Lung (tissue), 12 donors: ENCODE results near the gene UGT1A6. TPM values are rescaled to one million over a fixed set of nuclear protein-coding genes. Genes with fewer than 3 reads are reported as not detected.

ENCODE experiments used
- ATAC-seq: fragments of 200-7000 bp; cut with Tn5 transposase; one replicate; pipeline ENCODE4 v1.9.1; 2020; ENCODE audit warnings: moderate number of reproducible peaks; ENCODE audit not compliant: insufficient read depth, low FRiP score
- DNase-seq, 3 donors: peaks; one replicate each; pipeline ENCODE4 v3.0.0-alpha.2; 2013 to 2017
- H3K27ac ChIP-seq, 2 donors: one replicate each; pipeline ENCODE4 v1.5.1; 2013; ENCODE audit warnings: mild to moderate bottlenecking in 2 of 2, moderate library complexity in 2 of 2, control low read depth in 1 of 2, inconsistent platforms in 1 of 2, low read depth in 1 of 2, low read length in 1 of 2
- H3K27me3 ChIP-seq, 3 donors: one replicate each; pipeline ENCODE4 v1.5.1; 2013; ENCODE audit warnings: low read length in 2 of 3; ENCODE audit not compliant: control insufficient read depth in 3 of 3, insufficient read depth in 3 of 3
- H3K36me3 ChIP-seq, 4 donors: one replicate each; pipeline ENCODE4 v1.5.1; 2013; ENCODE audit warnings: low read length in 4 of 4, mild to moderate bottlenecking in 1 of 4, moderate library complexity in 1 of 4; ENCODE audit not compliant: control insufficient read depth in 4 of 4, insufficient read depth in 4 of 4
- H3K4me1 ChIP-seq, 5 donors: one replicate each; pipeline ENCODE4 v1.5.1; 2013; ENCODE audit warnings: low read length in 5 of 5, mild to moderate bottlenecking in 2 of 5, moderate library complexity in 1 of 5; ENCODE audit not compliant: control insufficient read depth in 5 of 5, insufficient read depth in 5 of 5
- H3K4me3 ChIP-seq: one replicate; pipeline ENCODE4 v1.5.1; 2013; ENCODE audit warnings: mild to moderate bottlenecking, control low read depth, moderate library complexity
- H3K9ac ChIP-seq, 2 donors: one replicate each; pipeline ENCODE4 v1.5.1; 2013; ENCODE audit warnings: low read length in 2 of 2, control low read depth in 1 of 2; ENCODE audit not compliant: insufficient read depth in 1 of 2
- H3K9me3 ChIP-seq, 4 donors: one replicate each; pipeline ENCODE4 v1.5.1; 2013; ENCODE audit warnings: low read length in 3 of 4, mild to moderate bottlenecking in 1 of 4, moderate library complexity in 1 of 4; ENCODE audit not compliant: control insufficient read depth in 4 of 4, insufficient read depth in 3 of 4
- CTCF ChIP-seq: IDR thresholded peaks from 2 replicates; pipeline ENCODE4 v1.5.1; 2012; ENCODE audit warnings: mild to moderate bottlenecking; ENCODE audit errors: control extremely low read depth, extremely low read depth
- WGBS, 2 donors: extraction: QIAGEN DNeasy Blood & Tissue Kit; methylation state at CpG; one replicate each; pipeline ENCODE4 v1.1.7; 2013; 5-methylcytosine and 5-hydroxymethylcytosine counted together
- polyA plus RNA-seq, 2 donors: library from polyadenylated mRNA; stranded (reverse); fragments of 200-250 nt; gene quantifications; one replicate each; pipeline ENCODE4 v1.2.1, GENCODE V29; 2013
- total RNA-seq, 2 donors: library from RNA; depleted of rRNA in 1 of 2; stranded (reverse); fragments of >200 nt in 1 of 2; gene quantifications; one replicate each; pipeline ENCODE4 v1.2.1, GENCODE V29; 2014 to 2021
- donor health status: control.
- donor health status: control.
- donor health status: Bipolar disorder and iron deficiency.
- donor health status: healthy.
- donor health status: DM: yes; HTN: yes; CAD: no.

Gene UGT1A6
- total and polyA plus RNA-seq, 4 donors: 0.63 to 2.3 (median 1.5) TPM

DNA sequence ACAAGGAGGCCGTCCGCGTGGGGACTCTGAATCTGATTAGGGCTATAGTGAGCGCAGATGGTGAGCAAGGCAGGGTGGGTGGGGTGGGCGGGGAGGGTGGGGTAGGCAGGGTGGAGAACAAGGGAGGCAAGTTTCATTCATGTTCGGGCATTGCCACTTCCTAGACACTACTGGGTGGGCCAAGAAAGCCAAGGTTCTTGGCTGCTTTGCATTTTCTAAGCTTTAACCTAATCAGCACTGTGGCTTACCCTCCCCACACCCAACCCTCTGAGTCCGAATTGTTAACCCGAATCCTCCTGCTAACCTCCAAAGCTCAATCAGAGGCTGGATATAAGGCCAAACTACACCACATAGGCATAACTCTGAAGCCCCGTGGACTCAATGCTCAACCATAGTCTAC, 103.6 kb downstream of the UGT1A6 start:
- DNase-seq (no peak), ATAC-seq (no peak)
- H3K27me3 ChIP-seq: no peaks in the 10 kb centered on the region
- H3K4me3 ChIP-seq: no peak overlapping the region
- H3K4me1 ChIP-seq: no peaks in the 10 kb centered on the region
- no peak overlapping the region for H3K27ac ChIP-seq
- WGBS, 2 donors: 86 to 92% methylated on average over 9 of the region's 9 CpGs
- H3K9ac ChIP-seq: no peak overlapping the region
- H3K9me3 ChIP-seq: no peaks in the 10 kb centered on the region
- H3K36me3 ChIP-seq: no peaks in the 10 kb centered on the region
- no peak for TF ChIP-seq CTCF

GRCh38 chr2:233798335-233799086, 105.8 kb downstream of the UGT1A6 start:
- H3K27ac ChIP-seq: no peak overlapping the region
- no peak overlapping the region for H3K4me3 ChIP-seq
- H3K27me3 ChIP-seq: no peaks in the 10 kb centered on the region
- H3K9me3 ChIP-seq: no peaks in the 10 kb centered on the region
- WGBS, 2 donors: 81 to 85% methylated on average over 14 of the region's 14 CpGs
- TF ChIP-seq CTCF: no peak
- no peak overlapping the region for H3K9ac ChIP-seq
- DNase-seq: no peak
- H3K36me3 ChIP-seq: no peaks in the 10 kb centered on the region
- H3K4me1 ChIP-seq: no peaks in the 10 kb centered on the region
- no peak for ATAC-seq

- 63 to 68% methylated on average over 7 of the region's 7 CpGs for WGBS, 2 donors
- ATAC-seq: no peak
Measured at GRCh38 chr2:233799087-233799665, 106.5 kb downstream of the UGT1A6 start.

More at GRCh38 chr2:233799087-233799665, 106.5 kb downstream of the UGT1A6 start:
- Histone ChIP-seq H3K9ac (no peak overlapping the region), H3K4me1 (no peaks in the 10 kb centered on the region), H3K36me3 (no peaks in the 10 kb centered on the region), H3K27ac (no peak overlapping the region), H3K4me3 (no peak overlapping the region), H3K9me3 (no peaks in the 10 kb centered on the region), H3K27me3 (no peaks in the 10 kb centered on the region)
- TF ChIP-seq CTCF: no peak
- no peak for DNase-seq
